H1 (cell line): ENCODE measurements around the gene OR5D18. TPM values are rescaled to one million over a fixed set of nuclear protein-coding genes. Genes with fewer than 3 reads are reported as not detected.

Experiments used
- CTCF ChIA-PET: fragments of 300-600 bp; sonication (Branson Sonifier 250); formaldehyde crosslinking; loops from one replicate; lab custom pipeline; 2021; ENCODE audit not compliant: partially characterized antibody; lab: Charles Lee
- POLR2A ChIA-PET: fragments of 300-600 bp; sonication (Branson Sonifier 250); formaldehyde crosslinking; loops from one replicate; lab custom pipeline; 2021; ENCODE audit warnings: inconsistent platforms; ENCODE audit not compliant: partially characterized antibody; lab: Charles Lee
- DNase-seq, 2 experiments: peaks; one replicate each; pipeline versions ENCODE4 v3.0.0 to v3.0.0-alpha.2; 2010 to 2022; ENCODE audit warnings: low spot score in 2 of 2, low read depth in 1 of 2, mixed read lengths in 1 of 2
- FAIRE-seq: peaks from 2 replicates; lab custom pipeline; 2011; peaks lifted over from hg19 to GRCh38; lab: Jason Lieb, UNC
- H2AFZ ChIP-seq: 2 replicates; pipeline ENCODE4 v1.8.1; 2012; ENCODE audit warnings: low read length, inconsistent platforms
- H2AK5ac ChIP-seq: 2 replicates; pipeline ENCODE4 v1.6.1; 2013; ENCODE audit warnings: low read depth, low read length
- H2BK120ac ChIP-seq: replicated peaks from 2 replicates; pipeline ENCODE3; 2013; ENCODE audit warnings: low read depth, low read length, inconsistent platforms
- H2BK12ac ChIP-seq: 2 replicates; pipeline ENCODE4 v1.6.1; 2013; ENCODE audit warnings: low read depth, low read length
- H2BK15ac ChIP-seq: 2 replicates; pipeline ENCODE4 v1.6.1; 2013; ENCODE audit warnings: low read length
- H2BK20ac ChIP-seq: 2 replicates; pipeline ENCODE4 v1.6.1; 2013; ENCODE audit warnings: low read length
- H2BK5ac ChIP-seq: 2 replicates; pipeline ENCODE4 v1.6.1; 2013; ENCODE audit warnings: low read depth, low read length
- H3K14ac ChIP-seq: 2 replicates; pipeline ENCODE4 v1.6.1; 2013; ENCODE audit warnings: inconsistent platforms; ENCODE audit not compliant: insufficient read length
- H3K18ac ChIP-seq: 2 replicates; pipeline ENCODE4 v1.6.1; 2013; ENCODE audit warnings: low read length; ENCODE audit errors: extremely low read depth
- H3K23ac ChIP-seq: 2 replicates; pipeline ENCODE4 v1.6.1; 2013; ENCODE audit warnings: inconsistent platforms; ENCODE audit not compliant: insufficient read length
- H3K23me2 ChIP-seq: 2 replicates; pipeline ENCODE4 v1.6.1; 2013; ENCODE audit warnings: low read depth, low read length
- H3K27ac ChIP-seq: 2 replicates; pipeline ENCODE4 v1.6.1; 2011; ENCODE audit warnings: low read depth, low read length, inconsistent platforms
- H3K27me3 ChIP-seq, 4 experiments: replicated peaks in 1 of 4; 1 replicate in 1 of 4; 2 replicates in 3 of 4; pipeline versions ENCODE4 v1.6.1 to v1.8.1; 2011 to 2013; ENCODE audit warnings: low read length in 3 of 4, mild to moderate bottlenecking in 3 of 4, inconsistent platforms in 2 of 4, mixed read lengths in 2 of 4, moderate library complexity in 1 of 4; ENCODE audit not compliant: control insufficient read depth in 3 of 4, insufficient read depth in 3 of 4; ENCODE audit errors: extremely low read depth in 1 of 4
- H3K36me3 ChIP-seq, 4 experiments: 2 replicates each; pipeline versions ENCODE4 v1.6.1 to v1.8.1; 2011 to 2013; ENCODE audit warnings: mild to moderate bottlenecking in 4 of 4, low read length in 3 of 4, moderate library complexity in 2 of 4, control low read depth in 1 of 4, inconsistent platforms in 1 of 4; ENCODE audit not compliant: insufficient read depth in 4 of 4, control insufficient read depth in 2 of 4
- H3K4ac ChIP-seq: replicated peaks from 2 replicates; pipeline ENCODE3; 2013; ENCODE audit warnings: low read length, low read depth, mixed read lengths, inconsistent platforms; ENCODE audit not compliant: insufficient read length
- H3K4me1 ChIP-seq, 4 experiments: replicated peaks in 1 of 4; 1 replicate in 1 of 4; 2 replicates in 3 of 4; pipeline versions ENCODE4 v1.6.1 to v1.8.1; 2011 to 2013; ENCODE audit warnings: low read length in 3 of 4, inconsistent platforms in 2 of 4, mixed read lengths in 1 of 4; ENCODE audit not compliant: insufficient read depth in 4 of 4, control insufficient read depth in 3 of 4
- H3K4me2 ChIP-seq, 2 experiments: 2 replicates each; pipeline versions ENCODE4 v1.6.1 to v1.8.1; 2011 to 2013; ENCODE audit warnings: low read depth in 2 of 2, low read length in 2 of 2, control low read depth in 1 of 2, inconsistent platforms in 1 of 2, mild to moderate bottlenecking in 1 of 2; ENCODE audit not compliant: insufficient read depth in 1 of 2
- H3K4me3 ChIP-seq, 4 experiments: fragments of 200-600, 300-600 bp in 1 of 4; sonication (generic), shearing (Covaris generic), sonication (Bioruptor Twin) in 1 of 4; 2 replicates each; pipeline versions ENCODE4 v1.5.1 to v1.8.1; 2011 to 2016; ENCODE audit warnings: low read length in 4 of 4, low read depth in 3 of 4, control low read depth in 2 of 4, inconsistent platforms in 2 of 4, mild to moderate bottlenecking in 2 of 4, mixed read lengths in 1 of 4, moderate library complexity in 1 of 4; ENCODE audit not compliant: insufficient read depth in 2 of 4; ENCODE audit errors: extremely low read depth in 1 of 4
- H3K56ac ChIP-seq: replicated peaks from 2 replicates; pipeline ENCODE3; 2013; ENCODE audit warnings: low read depth, mild to moderate bottlenecking, mixed read lengths, low read length, inconsistent platforms; ENCODE audit not compliant: insufficient read length
- H3K79me1 ChIP-seq: 2 replicates; pipeline ENCODE4 v1.6.1; 2013; ENCODE audit warnings: low read depth, low read length, control low read depth
- H3K79me2 ChIP-seq, 2 experiments: 2 replicates each; pipeline versions ENCODE4 v1.6.1 to v1.8.1; 2012 to 2013; ENCODE audit warnings: low read length in 2 of 2, mild to moderate bottlenecking in 2 of 2, inconsistent platforms in 1 of 2; ENCODE audit not compliant: insufficient read depth in 2 of 2, control insufficient read depth in 1 of 2
- H3K9ac ChIP-seq, 4 experiments: replicated peaks in 1 of 4; 1 replicate in 1 of 4; 2 replicates in 3 of 4; pipeline versions ENCODE4 v1.6.1 to v1.8.1; 2011 to 2013; ENCODE audit warnings: low read depth in 3 of 4, low read length in 3 of 4, control low read depth in 2 of 4, mild to moderate bottlenecking in 2 of 4, moderate library complexity in 2 of 4, inconsistent platforms in 1 of 4; ENCODE audit errors: extremely low read depth in 1 of 4
- H3K9me3 ChIP-seq, 2 experiments: 2 replicates each; pipeline versions ENCODE4 v1.6.1 to v1.8.1; 2012 to 2013; ENCODE audit warnings: mild to moderate bottlenecking in 2 of 2, moderate library complexity in 2 of 2, control low read depth in 1 of 2, inconsistent platforms in 1 of 2, low read depth in 1 of 2, low read length in 1 of 2, mixed read lengths in 1 of 2; ENCODE audit not compliant: insufficient read depth in 2 of 2
- H4K20me1 ChIP-seq, 2 experiments: replicated peaks in 1 of 2; 2 replicates each; pipeline versions ENCODE3 to v1.8.1; 2011 to 2013; ENCODE audit warnings: inconsistent platforms in 2 of 2, low read length in 2 of 2, mild to moderate bottlenecking in 1 of 2; ENCODE audit not compliant: insufficient read depth in 2 of 2, control insufficient read depth in 1 of 2
- H4K5ac ChIP-seq: 2 replicates; pipeline ENCODE4 v1.6.1; 2013; ENCODE audit warnings: low read length, low read depth, mixed read lengths, inconsistent platforms; ENCODE audit not compliant: insufficient read length
- H4K8ac ChIP-seq: 2 replicates; pipeline ENCODE4 v1.8.0; 2013; ENCODE audit warnings: mild to moderate bottlenecking, moderate library complexity, low read length, inconsistent platforms; ENCODE audit not compliant: insufficient read depth; ENCODE audit errors: extremely low read depth
- H4K91ac ChIP-seq: replicated peaks from 2 replicates; pipeline ENCODE3; 2013; ENCODE audit warnings: low read length, mixed read lengths, inconsistent platforms; ENCODE audit not compliant: insufficient read length
- CBX5 ChIP-seq: fragments of 300-800, 300-1000 bp; sonication (generic); IDR thresholded peaks from 2 replicates; pipeline ENCODE4 v1.7.1; 2016; ENCODE audit warnings: antibody characterized with exemption, low read length, low read depth
- MAX ChIP-seq: IDR thresholded peaks from 2 replicates; pipeline ENCODE4 v1.6.1; 2012; ENCODE audit warnings: inconsistent platforms
- RBBP5 ChIP-seq: IDR thresholded peaks from 2 replicates; pipeline ENCODE4 v1.7.1; 2012; ENCODE audit warnings: low read depth, mild to moderate bottlenecking, inconsistent platforms, low read length, moderate library complexity, borderline replicate concordance
- RFX5 ChIP-seq: IDR thresholded peaks from 2 replicates; pipeline ENCODE4 v1.6.1; 2011; ENCODE audit warnings: low read depth, low read length, improper control_type of control experiment, borderline replicate concordance
- SIRT6 ChIP-seq: IDR thresholded peaks from one replicate; pipeline ENCODE4 v1.7.1; 2012; ENCODE audit warnings: low read length, inconsistent platforms
- USF2 ChIP-seq: IDR thresholded peaks from 2 replicates; pipeline ENCODE4 v1.6.1; 2011; ENCODE audit warnings: low read length, improper control_type of control experiment
- WGBS, 2 experiments: shearing (Covaris generic) in 1 of 2; methylation state at CpG; one replicate each; pipeline versions ENCODE4 v1.1.6 to v1.1.7; 2013 to 2015; ENCODE audit warnings: low lambda C conversion rate in 2 of 2, mixed read lengths in 2 of 2, inconsistent platforms in 1 of 2, low coverage in 1 of 2, missing lambda C conversion rate in 1 of 2; ENCODE audit not compliant: insufficient replicate concordance in 2 of 2, insufficient coverage in 1 of 2, insufficient read length in 1 of 2; ENCODE audit errors: extremely low coverage in 1 of 2, missing lambda C conversion rate in 1 of 2; 5-methylcytosine and 5-hydroxymethylcytosine counted together
- polyA plus RNA-seq, 7 experiments: library from polyadenylated mRNA; depleted of rRNA in 3 of 7; stranded (reverse) in 5 of 7; unstranded in 2 of 7; fragments of >200 nt in 5 of 7; fragments of 200-250 nt in 2 of 7; gene quantifications; 1 replicate in 5 of 7; 2 replicates in 1 of 7; 4 replicates in 1 of 7; pipeline versions ENCODE4 v1.2.1 to v1.2.3, GENCODE V29; 2011 to 2013; ENCODE audit warnings: missing spikeins in 2 of 7, mixed read lengths in 2 of 7
- total RNA-seq: library from RNA; stranded (reverse); fragmentation: NEBNext Ultra II Directional; extraction: Animal tissue kit (Norgen Biotek cat#: 25700); gene quantifications from 2 replicates; pipeline ENCODE4 v1.2.1, GENCODE V29; 2021

Gene OR5D18
- total and polyA plus RNA-seq, 2 of the 8 experiments (the other 6 are each of a cell fraction or from before 2014, with no cell fraction given) = not detected

GRCh38 chr11:55793321-55793720 is 26.1 kb upstream of the OR5D18 start:
- POLR2A ChIA-PET = no interaction called here
- Histone ChIP-seq H3K14ac (no peak overlapping the region), H3K27me3 (no peaks in the 10 kb centered on the region), H4K20me1 (no peaks in the 10 kb centered on the region), H2BK20ac (no peak overlapping the region), H3K56ac (no peak overlapping the region), H4K91ac (no peak overlapping the region), H3K4me2 (no peak overlapping the region), H2BK120ac (no peak overlapping the region), H3K4me1 (no peaks in the 10 kb centered on the region), H3K18ac (no peak overlapping the region), H3K79me2 (no peaks in the 10 kb centered on the region), H3K23me2 (no peaks in the 10 kb centered on the region; the same call in 1 of the 2 replicates), H3K9me3 (peaks cover 65 to 66% of the 10 kb centered on the region in 2 experiments), H3K9ac (no peak overlapping the region), H2AFZ (no peak overlapping the region), H4K8ac (no peak overlapping the region), H2AK5ac (no peak overlapping the region), H4K5ac (no peak overlapping the region), H2BK12ac (no peak overlapping the region), H3K36me3 (no peaks in the 10 kb centered on the region), H2BK5ac (no peak overlapping the region), H3K4me3 (no peak overlapping the region), H3K23ac (no peak overlapping the region), H3K79me1 (no peaks in the 10 kb centered on the region), H3K4ac (no peak overlapping the region), H2BK15ac (no peak overlapping the region), H3K27ac (no peak overlapping the region)
- 60% methylated on average over 2 of the region's 2 CpGs; no CpG with 5 or more reads in 1 of the 2 experiments for WGBS, 2 experiments
- CTCF ChIA-PET = no interaction called here
- FAIRE-seq (no peak), DNase-seq (no peak)
- TF ChIP-seq CBX5 (no peak), RFX5 (no peak), USF2 (no peak), SIRT6 (no peak), RBBP5 (no peak), MAX (no peak)
